VCaP (cell line): ENCODE data around the gene UNC119.
"Not testable (repeated sequence)": the region's sequence is repeated elsewhere in the genome, so short reads cannot be mapped to it uniquely, and the experiment has no call there.

Experiments
- H3K27ac ChIP-seq: fragments of 450-650 bp; 2 replicates; pipeline ENCODE4 v1.5.1; 2017
- TF ChIP-seq, protein P1 (sequence below): fragments of 450-650 bp; conservative IDR thresholded peaks from 2 replicates; pipeline ENCODE4 v1.5.1; 2017; ENCODE audit warnings: mild to moderate bottlenecking, moderate library complexity

Gene UNC119

DNA sequence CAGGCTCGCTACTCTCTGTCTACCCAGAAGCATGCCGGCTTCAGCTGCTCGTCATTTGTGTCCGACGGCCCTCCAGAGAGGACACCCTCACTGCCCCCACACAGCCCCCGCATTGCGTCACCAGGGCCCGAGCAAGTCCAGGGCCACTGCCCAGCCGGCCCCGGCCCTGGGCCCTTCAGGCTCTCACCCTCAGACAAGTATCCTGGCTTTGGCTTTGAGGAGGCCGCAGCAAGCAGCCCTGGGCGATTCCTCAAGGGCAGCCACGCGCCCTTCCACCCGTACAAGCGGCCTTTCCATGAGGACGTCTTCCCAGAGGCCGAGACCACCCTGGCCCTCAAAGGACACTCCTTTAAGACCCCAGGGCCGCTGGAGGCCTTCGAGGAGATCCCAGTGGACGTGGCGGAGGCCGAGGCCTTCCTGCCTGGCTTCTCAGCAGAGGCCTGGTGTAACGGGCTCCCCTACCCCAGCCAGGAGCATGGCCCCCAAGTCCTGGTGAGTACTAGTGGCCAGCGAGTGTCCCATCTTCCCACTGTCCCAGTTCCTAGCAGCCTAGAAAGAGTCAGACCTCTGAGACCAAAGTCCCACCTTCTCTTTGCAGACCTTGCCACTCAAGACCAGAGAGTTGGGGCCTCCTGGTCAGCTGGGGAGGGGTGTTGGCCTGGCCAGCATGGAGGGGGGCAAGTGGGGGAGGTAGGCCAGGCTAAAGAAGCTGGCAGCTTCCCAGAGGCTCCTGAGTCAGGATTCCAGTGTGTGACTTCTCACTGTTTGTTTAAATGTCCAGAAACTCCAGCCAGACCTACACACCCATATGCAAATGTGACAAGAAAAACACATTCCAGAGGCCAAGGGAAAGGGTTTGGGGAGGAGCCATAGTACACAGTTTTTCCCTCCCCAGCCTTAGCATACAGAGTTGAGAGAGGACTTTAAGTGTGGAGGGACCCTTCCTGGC lies 27.7 kb downstream of the UNC119 start:
- H3K27ac ChIP-seq, result peak overlapping the region; percentile 86
- TF ChIP-seq, protein P1, sequence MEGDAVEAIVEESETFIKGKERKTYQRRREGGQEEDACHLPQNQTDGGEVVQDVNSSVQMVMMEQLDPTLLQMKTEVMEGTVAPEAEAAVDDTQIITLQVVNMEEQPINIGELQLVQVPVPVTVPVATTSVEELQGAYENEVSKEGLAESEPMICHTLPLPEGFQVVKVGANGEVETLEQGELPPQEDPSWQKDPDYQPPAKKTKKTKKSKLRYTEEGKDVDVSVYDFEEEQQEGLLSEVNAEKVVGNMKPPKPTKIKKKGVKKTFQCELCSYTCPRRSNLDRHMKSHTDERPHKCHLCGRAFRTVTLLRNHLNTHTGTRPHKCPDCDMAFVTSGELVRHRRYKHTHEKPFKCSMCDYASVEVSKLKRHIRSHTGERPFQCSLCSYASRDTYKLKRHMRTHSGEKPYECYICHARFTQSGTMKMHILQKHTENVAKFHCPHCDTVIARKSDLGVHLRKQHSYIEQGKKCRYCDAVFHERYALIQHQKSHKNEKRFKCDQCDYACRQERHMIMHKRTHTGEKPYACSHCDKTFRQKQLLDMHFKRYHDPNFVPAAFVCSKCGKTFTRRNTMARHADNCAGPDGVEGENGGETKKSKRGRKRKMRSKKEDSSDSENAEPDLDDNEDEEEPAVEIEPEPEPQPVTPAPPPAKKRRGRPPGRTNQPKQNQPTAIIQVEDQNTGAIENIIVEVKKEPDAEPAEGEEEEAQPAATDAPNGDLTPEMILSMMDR, result no peak

DNA sequence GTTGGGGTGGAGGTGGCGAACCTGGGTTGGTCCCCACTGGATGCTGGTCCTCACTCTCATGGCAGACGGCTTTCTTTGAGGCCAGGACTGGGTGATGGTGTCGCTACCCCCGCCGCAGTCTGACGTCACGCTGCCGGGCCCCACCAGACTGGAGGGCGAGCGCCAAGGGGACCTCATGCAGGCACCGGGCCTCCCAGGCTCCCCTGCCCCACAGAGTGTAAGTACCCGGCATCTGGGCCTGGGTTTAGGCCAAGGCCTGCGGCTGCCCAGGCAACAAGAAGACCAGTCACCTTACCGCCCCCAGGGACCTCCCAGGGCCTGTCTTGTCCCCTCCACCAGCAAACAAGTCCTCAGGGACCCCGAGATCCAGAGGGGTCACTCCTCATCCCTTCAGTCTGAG lies 28.5 kb downstream of the UNC119 start:
- peak overlapping the region; percentile 86; the same call in 1 of the 2 replicates for H3K27ac ChIP-seq
- TF ChIP-seq, protein P1, result no peak

DNA sequence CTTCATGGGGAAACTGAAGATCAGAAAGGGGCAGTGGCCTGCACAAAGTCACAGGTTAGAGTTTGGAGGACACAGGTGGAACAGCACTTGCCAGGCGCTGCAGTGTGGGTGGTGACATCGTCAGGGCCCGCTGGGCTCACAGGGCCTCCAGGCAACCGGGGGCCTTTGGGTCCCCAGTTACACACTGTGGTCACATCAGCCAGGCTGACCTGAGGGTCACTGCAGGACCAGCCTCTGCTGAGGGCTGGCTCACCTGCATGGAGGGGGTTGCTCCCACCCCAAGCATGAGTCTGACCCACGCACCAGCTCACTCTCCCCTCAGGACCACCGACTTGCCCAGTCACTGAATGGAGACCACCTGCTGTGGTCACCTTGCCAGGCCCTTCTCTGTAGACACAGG lies 29.2 kb downstream of the UNC119 start:
- TF ChIP-seq, protein P1, result no peak
- no peak overlapping the region; the same call in 1 of the 2 replicates for H3K27ac ChIP-seq

DNA sequence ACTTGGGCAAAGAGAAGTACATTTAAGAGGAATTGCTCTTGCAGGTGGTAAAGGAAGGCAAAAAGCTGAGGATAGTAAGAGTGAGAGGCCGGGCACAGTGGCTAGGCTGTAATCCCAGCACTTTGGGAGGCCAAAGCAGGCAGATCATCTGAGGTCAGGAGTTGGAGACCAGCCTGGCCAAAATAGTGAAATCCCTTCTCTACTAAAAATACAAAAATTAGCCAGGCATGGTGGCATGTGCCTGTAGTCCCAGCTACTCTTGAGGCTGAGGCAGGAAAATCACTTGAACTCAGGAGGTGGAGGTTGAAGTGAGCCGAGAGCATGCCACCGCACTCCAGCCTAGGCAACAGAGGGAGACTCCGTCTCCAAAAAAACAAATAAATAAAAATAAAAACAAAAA lies 30.1 kb downstream of the UNC119 start:
- not testable (repeated sequence) for H3K27ac ChIP-seq

DNA sequence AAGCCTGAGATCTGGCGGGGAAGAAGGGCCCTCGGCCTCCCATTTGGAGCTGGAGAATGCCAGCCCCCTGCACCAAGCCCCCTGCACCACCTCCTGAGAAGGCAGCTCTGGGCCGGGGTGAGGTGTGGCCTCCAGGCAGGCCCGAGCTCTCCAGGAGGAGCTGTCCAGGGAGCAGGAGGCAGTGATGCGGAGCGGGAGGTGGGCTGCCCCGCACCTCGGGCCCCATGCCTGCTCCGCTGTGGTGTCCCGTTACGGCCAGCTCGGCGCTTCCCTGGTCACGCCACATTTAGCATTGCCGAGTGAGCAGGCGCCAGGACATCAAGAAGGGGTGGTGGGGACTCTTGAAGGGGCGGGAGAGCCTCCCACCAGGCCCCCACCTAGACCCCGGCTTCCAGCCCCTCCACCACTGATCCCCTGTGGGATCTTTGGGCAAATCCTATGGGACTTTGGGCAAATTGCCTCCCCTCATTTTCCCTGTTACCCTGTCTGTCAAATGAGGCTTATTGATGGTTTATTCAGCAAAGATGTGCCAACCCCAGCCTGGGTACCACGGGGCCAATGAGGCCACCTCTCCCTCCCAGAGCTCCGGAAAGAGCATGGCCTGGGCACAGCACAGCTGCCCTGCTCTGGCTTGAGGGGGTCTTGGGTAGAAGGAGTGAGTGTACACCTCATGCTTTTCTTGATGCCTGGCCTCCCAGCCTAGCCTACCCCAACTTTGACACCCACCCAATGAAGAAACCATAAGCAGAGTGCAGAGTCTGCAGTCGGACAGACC lies 30.9 kb downstream of the UNC119 start:
- no peak overlapping the region for H3K27ac ChIP-seq

DNA sequence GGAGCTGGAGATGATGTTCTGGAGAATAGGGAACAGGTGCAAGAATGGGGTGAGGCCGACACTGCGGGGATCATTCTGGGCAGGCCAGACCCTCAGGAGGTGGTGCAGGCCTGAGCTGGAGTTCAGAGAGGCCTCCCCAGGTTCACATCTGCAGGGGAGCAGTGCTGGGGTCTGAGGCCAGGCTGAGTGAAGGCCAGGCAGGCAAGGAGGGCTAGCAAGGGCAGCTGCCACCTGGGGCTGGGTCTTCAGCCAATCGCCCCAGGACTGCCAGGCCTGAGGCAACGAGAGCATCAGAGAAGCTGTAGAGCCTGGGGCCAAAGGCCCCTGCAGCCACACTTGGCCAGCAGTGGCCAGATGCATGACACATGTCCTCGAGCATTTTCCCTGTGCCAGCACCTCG lies 31.7 kb downstream of the UNC119 start:
- TF ChIP-seq, protein P1, result no peak
- H3K27ac ChIP-seq, result no peak overlapping the region

More for the DNA sequence above, 30.9 kb downstream of the UNC119 start:
- TF ChIP-seq, protein P1, result no peak

DNA sequence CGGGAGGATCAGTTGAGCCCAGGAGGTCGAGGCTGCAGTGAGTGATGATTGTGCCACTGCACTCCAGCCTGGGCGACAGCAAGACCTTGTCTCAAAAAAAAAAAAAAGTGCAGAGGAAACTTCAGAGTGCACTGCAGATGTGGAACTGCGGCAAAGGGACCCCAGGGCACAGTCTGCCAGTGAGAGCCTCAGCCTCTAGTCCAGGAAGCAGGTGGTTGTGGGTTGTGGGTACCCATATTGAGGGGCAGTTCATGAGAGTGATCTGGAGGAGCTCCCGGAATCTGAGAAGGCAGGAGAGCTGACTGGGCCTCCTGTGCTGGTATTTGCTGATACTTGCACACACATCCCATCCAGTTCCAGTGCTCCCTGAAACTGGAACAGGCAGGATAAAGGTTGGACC lies 33.2 kb downstream of the UNC119 start:
- TF ChIP-seq, protein P1, result no peak
- no peak overlapping the region for H3K27ac ChIP-seq

DNA sequence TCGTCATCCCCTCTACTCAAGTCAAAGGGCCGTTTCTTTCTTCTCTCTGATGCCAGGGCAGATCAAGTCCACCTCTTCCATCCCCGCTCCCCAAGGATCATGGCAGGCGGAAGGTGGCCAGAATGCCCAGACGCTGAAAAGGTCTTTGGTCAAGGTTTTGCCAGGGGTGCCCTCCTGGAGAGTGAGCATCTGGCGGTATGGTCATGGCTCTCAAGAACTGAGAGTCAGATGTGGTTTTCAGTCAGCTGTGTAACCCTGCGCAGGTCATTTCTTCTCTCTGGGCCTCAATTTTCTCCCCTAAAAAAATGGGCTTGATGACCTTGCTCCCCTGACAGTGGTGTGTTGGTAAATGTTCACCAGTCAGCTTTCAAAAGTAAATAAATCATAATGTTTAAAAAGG lies 33.8 kb downstream of the UNC119 start:
- TF ChIP-seq, protein P1, result no peak
- no peak overlapping the region for H3K27ac ChIP-seq
